Epithelial cell of proximal tubule (primary cell): ENCODE measurements around the gene SMLR1. TPM values are rescaled to one million over a fixed set of nuclear protein-coding genes. Genes with fewer than 3 reads are reported as not detected.

Experiments
- DNase-seq: peaks from one replicate; pipeline ENCODE4 v3.0.0-alpha.2; 2011; ENCODE audit warnings: low read depth
- H3K4me3 ChIP-seq: 2 replicates; pipeline ENCODE4 v1.5.1; 2011; ENCODE audit warnings: low read depth, mild to moderate bottlenecking, low read length
- total RNA-seq: library from RNA; depleted of rRNA; stranded (reverse); fragments of >200 nt; gene quantifications from 2 replicates; pipeline ENCODE4 v1.2.3, GENCODE V29; 2015
- TF ChIP-seq, protein P1 (sequence below): conservative IDR thresholded peaks from 2 replicates; pipeline ENCODE4 v1.5.1; 2012; ENCODE audit warnings: low read depth, mild to moderate bottlenecking, low read length

The SMLR1 gene
- total RNA-seq, 1 donor from 2014 or later: not detected

- DNase-seq: no peak
- no peak overlapping the region for H3K4me3 ChIP-seq
- TF ChIP-seq, protein P1, sequence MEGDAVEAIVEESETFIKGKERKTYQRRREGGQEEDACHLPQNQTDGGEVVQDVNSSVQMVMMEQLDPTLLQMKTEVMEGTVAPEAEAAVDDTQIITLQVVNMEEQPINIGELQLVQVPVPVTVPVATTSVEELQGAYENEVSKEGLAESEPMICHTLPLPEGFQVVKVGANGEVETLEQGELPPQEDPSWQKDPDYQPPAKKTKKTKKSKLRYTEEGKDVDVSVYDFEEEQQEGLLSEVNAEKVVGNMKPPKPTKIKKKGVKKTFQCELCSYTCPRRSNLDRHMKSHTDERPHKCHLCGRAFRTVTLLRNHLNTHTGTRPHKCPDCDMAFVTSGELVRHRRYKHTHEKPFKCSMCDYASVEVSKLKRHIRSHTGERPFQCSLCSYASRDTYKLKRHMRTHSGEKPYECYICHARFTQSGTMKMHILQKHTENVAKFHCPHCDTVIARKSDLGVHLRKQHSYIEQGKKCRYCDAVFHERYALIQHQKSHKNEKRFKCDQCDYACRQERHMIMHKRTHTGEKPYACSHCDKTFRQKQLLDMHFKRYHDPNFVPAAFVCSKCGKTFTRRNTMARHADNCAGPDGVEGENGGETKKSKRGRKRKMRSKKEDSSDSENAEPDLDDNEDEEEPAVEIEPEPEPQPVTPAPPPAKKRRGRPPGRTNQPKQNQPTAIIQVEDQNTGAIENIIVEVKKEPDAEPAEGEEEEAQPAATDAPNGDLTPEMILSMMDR: no peak
These were observed 8.9 kb downstream of the SMLR1 start for GRCh38 chr6:130836055-130836640.

DNA sequence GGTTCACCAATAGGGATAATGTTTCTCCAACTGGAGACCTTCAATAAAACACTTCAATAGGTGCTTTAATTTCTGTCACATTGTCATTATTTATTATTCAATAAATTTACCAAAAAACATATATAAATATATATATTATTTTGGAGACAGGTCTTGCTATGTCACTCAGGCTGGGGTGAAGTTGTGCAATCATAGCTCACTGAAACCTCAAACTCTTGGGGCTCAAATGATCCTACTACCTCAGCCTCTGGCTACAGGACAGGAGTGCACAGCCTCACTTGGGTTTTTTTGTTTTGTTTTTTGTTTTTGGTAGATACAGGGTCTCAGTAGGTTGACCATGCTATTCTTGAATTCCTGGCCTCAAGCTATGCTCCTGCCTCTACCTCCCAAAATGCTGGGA, 9.9 kb downstream of the SMLR1 start:
- no peak for DNase-seq
- no peak overlapping the region for H3K4me3 ChIP-seq
- TF ChIP-seq, protein P1: no peak

- no peak for DNase-seq
- no peak overlapping the region for H3K4me3 ChIP-seq
- TF ChIP-seq, protein P1: no peak
These were observed 11.1 kb downstream of the SMLR1 start for GRCh38 chr6:130838250-130838860.

DNA sequence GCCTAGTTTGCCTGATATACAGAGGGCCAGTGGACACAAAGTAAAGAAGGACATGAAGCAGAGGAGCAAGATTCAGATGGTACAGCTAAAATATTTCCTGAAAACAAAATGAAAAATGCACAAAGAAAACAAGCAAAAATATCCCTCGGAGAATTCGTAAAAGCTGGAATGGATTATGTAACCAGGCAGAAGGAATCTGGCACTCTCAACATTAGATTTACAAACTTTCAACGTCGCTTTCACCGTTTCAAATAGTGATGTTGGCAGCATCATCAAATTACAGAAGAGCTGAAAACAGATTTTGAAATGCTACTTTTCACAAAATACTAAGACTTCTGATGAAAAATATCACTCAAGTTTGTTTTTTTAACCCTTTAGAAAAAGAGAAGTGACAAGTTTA, 11.7 kb downstream of the SMLR1 start:
- TF ChIP-seq, protein P1: no peak
- DNase-seq: no peak
- no peak overlapping the region for H3K4me3 ChIP-seq

- TF ChIP-seq, protein P1: no peak
- no peak overlapping the region for H3K4me3 ChIP-seq
- DNase-seq: no peak
These were observed 12.2 kb downstream of the SMLR1 start for GRCh38 chr6:130839379-130839778.

DNA sequence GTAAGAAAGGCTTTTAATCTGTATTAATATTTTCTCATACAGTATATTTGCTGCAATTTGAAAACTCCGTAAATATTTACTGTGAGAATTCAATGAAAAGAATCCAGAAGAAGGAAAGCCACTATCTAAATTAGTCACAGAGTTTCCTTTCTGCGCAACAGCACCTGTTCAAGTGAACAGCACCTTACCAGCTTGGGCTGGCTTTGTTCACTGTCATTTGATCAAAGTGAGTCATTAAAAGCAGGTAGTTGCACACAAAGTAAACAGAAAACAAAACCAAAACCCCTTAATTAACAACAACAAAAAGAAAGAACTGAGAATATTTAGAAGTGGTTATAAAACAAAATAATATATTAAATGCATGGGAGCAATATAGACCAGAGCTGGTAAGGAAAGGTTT, 12.8 kb downstream of the SMLR1 start:
- DNase-seq: no peak
- TF ChIP-seq, protein P1: no peak
- no peak overlapping the region for H3K4me3 ChIP-seq
